ENCODE results near the gene MTX1.

- no peak for TF ChIP-seq CTCF (IDR thresholded peaks at IDR 0.05)
- no peak for TF ChIP-seq POLR2A (IDR thresholded peaks at IDR 0.05)
- no peak for TF ChIP-seq EP300 (IDR thresholded peaks at IDR 0.05)
These were observed 32.5 kb upstream of the MTX1 start for GRCh38 chr1:155175927-155176371.

Measured in ovary (tissue), 3 donors.